Measurements from ENCODE around the gene USP46.

The USP46 gene

GRCh38 chr4:52568351-52568750 lies 90.8 kb downstream of the USP46 start:
- DNase-seq, result no peak

GRCh38 chr4:52566136-52567031 lies 92.7 kb downstream of the USP46 start:
- DNase-seq, result no peak

GRCh38 chr4:52560844-52561280 lies 98.2 kb downstream of the USP46 start:
- no peak for DNase-seq

GRCh38 chr4:52555356-52555716 lies 103.8 kb downstream of the USP46 start:
- DNase-seq, result no peak

- DNase-seq, result no peak
These were observed 104.3 kb downstream of the USP46 start for GRCh38 chr4:52554612-52555355.

GRCh38 chr4:52552778-52553177 lies 106.3 kb downstream of the USP46 start:
- DNase-seq, result no peak

GRCh38 chr4:52551487-52551886 lies 107.6 kb downstream of the USP46 start:
- DNase-seq, result no peak

GRCh38 chr4:52550186-52550585 lies 108.9 kb downstream of the USP46 start:
- no peak for DNase-seq

GRCh38 chr4:52548818-52549570 lies 110.1 kb downstream of the USP46 start:
- DNase-seq, result no peak

- DNase-seq, result no peak
These were observed 112.7 kb downstream of the USP46 start for GRCh38 chr4:52546449-52546848.

GRCh38 chr4:52545099-52546069 lies 113.7 kb downstream of the USP46 start:
- DNase-seq, result peak; percentile 64

Data from COR-L47 (cell line).